GM18517 (cell line): ENCODE measurements around the gene FANCI.

Source experiments
- ATAC-seq: cut with Tn5 transposase; IDR thresholded peaks from one replicate; pipeline ENCODE4 v1.9.1; 2021; ENCODE audit warnings: mild to moderate bottlenecking, moderate library complexity; ENCODE audit not compliant: unreplicated experiment

The FANCI gene

DNA sequence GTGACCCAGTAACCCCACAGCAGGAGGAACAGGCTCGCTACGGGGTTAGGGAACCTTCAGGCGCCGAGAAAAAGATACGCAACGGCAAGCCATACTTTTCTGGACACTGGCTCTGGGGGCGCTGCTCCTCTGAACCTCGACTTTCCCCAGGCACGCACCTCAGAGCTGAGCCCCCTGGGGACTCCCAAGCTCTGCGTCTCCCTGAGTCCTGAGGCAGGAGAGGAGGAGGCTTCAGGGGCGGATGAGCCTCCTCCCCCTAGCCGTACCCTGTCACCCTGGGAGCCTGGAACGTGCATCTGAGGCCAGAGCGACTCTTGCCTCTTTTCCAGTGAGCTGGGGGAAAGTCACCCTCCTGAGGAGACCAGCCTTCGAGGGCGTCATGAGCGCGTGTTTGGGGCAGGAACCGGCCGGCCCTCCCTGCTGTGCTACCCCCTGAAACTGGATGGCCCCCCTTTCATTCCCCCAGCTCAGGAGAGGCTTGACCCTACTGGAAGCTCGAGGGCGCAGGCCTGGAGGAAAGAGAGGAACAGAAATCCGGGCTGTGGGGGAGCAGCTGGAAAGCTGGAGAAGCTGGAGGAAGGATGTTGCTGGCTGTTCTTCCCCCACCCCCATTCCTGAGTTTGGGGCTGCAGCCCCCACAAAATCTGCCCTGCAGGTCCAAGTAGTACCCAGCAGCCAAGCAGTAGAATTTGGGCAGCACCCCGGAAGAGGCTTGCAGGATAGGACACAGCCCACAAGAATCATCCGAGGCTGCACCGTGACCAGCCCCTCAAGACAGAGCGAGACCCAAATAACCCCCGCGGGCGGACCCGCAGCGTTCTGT lies 115.9 kb downstream of the FANCI start:
- ATAC-seq: no peak

DNA sequence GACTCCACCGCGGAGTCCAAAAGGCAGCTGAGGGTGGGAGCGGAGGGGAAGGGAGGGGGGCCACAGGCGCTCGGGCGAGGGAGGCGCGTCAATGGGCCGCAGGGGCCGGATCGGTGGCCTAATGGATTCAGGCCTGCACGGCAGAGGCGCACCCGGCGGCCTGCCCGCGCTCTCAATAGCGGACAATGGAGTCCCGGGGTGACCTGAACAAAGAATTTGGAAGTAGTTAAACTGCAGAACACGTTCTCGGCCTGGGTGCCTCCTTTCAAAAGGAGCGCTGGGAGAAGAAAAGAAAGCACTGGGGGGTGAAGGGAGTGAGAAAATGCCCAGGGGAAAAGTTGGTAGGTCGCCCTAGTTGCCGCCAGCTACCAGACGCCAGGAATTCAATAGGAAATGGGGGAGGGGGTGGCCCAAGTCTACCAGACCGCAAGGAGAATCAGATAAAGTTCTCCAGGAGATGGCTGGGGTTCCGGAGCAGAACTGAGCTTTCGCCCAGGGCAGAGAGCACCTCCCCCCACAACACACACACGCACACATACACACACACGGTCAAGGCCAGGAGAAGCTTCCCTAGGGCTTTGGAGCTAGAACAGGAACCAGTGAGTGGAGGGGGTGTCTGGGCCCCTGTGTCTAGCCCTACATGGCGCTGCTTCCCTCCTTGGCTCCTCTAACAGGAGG lies 116.7 kb downstream of the FANCI start:
- ATAC-seq: no peak

DNA sequence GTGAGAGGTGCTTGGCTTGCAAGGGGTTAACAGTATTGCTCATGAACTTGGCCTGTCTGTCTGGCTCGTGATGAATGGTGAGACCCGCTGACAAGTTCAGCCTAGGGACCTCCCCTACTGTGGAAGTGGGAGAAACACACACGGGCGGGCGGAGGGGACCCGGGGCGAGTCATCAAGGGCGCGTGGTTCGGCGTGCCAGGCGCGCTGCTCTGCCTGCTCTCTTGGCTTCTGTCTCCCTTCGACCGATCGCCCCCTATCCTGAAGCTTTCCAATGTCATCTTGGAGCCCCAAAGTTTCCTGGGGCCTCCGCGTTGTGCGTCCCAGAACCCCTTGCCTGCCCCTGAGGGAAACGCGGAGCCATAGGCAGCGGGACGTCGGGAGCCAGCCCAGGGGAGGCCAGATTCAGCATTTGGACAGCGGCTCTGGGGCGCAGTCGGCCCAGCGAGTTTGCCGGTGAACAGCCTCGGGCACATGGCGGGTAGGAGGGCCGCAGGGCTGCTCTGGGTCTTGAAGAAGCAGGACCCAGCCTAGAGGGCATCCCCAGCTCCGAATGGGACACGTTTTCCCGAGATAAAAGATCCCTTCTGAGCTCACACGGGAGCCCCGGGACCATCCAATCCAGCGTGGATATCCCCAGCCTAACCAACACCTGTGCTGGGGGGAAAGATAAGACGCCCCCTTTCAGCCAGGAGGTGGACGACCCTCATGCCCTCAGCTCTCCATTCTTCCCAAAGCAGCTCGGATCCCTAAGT lies 117.8 kb downstream of the FANCI start:
- no peak for ATAC-seq

DNA sequence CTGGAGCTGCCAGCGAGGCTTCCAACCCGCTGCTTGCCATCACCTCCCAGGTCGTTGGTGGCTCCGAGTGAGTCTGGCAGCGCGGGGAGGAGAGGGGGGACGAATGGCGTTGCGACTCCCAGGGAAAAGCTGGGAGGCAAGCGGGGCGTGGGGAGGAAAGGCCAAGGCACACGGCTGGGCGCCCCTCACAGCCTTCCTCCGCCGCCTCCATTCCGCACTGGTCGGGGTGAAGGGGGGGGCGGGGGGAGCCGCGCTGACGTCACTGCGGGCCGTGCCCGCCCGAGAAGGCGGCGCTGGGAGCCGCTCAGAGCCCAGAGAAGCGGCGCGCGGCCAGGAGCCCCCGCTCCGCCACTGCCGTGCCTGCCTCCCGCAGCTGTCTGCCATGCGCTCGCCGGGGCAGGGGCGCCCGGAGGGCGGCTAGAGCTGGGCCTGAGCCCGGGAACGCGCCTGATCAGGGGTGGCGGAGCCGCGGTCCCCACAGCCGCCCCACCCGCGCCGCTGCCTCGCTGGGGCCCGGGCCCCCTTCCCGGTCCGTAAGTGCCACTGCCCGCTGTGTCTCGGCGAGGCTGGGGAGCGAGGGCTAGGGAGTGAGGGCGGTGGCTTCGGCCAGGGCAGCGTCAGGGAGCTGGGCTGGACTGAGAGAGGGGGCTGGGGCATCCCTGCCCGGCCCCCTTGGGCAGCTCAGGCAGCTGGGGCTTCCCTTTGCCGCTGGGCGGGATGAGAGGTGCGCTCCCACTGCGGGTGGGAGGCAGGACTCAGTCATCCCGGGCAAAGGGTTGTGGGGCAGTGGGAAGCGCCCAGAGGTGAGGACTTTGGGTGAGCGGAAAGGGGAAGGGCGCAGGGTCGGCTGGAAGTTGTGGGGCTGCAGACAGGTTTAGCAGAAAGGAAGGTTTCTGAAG lies 118.7 kb downstream of the FANCI start:
- no peak for ATAC-seq

DNA sequence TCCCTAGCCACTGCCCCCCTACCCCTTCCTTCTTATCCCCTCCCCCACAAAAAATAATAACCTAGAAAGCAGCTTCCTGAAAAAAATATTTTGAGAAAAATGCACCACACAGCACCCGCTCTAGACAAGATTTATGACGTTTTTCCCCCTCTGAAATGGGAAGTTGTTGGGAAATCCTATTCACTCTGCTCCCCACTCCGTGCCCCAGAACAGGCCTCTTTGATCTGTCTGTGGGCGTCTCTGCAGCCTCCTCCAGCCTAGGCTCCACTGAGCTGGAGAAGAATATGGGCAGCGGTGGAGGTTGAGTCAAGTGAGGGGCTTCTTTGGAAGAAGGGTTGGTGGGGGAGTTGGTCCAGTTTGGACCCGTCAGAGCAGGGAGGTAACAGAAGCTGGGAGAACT lies 119.4 kb downstream of the FANCI start:
- no peak for ATAC-seq

DNA sequence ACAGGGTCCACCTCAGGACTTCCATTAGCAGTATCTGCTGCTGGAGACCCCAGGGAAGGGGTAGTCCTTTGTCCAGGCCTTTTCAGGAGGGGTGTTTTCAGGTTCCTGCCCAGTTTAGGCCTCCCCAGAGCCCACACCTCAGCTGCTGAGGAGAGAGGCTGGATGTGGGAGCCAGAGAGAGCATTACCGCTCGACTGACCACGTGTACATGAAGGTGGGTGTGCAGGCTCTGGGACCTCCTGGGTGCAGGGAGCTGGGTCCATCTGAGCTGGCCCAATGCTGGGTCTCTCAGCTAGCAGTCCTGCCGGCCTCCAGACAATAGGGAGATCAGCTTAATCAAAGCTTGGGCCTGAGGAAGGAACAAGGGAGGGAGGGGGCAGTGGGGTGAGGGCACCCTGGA lies 120.0 kb downstream of the FANCI start:
- no peak for ATAC-seq

DNA sequence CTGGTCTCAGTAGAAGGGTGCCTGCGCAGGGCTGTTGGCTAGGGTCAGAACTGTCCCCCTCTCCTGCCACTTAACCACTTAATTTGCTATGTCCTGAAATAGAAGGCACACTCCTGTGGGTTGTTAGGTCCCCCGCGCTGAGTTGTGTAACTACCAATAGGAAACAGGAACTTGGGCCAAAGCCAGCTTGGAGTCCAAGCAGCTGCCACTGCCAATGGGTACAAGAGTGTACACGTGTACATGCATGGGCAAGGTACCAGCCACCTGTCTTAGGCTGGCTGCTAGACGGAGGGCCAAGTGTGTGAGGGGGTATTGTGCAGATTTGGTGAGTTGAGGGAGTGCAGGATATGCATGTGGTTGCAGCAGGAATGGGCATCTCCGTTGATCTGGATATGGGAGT lies 120.6 kb downstream of the FANCI start:
- no peak for ATAC-seq

DNA sequence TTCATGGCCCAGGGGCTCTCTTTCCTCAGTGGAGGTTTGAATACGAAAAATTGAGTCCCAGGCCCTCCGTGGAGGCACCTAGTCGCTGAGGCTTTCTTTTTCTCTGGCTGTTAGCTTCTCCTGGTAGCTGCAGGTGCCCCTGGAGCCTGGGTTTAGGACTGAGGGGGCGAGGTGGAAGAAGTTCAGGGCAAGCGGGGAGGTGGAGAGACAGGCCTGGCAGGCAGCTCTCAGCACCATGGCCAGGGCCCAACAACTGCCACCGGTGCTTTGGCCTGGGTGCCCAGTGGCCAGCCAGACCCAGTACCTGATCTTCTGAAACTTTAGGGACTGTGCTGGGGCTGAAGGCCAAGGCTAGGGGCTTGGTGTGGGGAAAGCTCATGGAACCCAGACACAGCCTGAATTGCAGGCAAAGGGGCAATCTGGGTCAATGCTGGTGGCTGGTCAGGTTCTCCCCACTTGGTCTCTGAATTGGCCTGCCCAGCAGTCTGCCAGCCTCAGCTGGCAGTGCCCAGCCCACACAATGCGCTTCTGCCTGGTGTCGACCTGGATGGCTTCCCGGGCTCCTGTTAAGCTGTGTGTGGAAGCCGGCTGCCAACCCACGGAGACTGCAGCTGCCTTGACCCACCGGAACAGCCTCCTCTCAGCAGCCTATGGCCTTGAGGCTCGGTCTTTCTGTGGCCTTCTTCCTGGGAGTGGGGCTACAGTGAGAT lies 121.1 kb downstream of the FANCI start:
- no peak for ATAC-seq

DNA sequence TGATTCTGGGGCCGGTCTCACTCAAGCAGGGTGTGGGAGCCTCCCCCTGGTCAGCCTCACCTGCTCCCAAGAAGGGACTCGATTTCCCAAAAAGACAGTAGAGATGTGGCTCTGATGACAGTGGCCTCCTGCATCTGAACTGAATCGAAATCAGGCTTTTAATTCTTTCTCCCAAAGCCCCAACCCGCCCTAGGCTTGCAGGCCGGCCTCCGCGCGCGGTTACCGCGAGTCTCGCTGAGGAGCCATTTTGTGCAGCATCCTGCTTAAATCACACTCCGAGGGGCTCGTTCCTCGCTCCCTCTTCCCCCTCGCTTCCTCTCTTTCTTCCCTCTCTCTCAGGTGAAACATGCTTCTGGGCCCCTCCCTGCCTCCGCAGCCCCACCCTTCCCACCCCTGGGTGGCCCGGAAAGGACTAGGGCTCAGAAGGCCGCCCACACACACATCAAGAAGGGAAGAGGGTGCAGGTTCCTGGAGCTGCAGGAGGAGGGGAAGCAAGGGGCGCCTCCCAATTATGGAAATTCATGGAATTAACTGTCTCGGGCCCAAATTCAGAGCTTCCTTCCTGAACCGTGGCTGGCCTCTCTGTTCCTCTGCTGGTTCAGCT lies 121.8 kb downstream of the FANCI start:
- ATAC-seq: no peak
